Anterior cingulate cortex (tissue), 58 donors: Measurements from ENCODE around the gene CACNA2D1.
A peak's percentile ranks its signal among the peaks of the same experiment; 100 is the strongest.

ENCODE experiments used
- DNase-seq, 58 donors: peaks; one replicate each; lab custom pipeline; 2025; lab: John Stamatoyannopoulos, UW

CACNA2D1 gene

GRCh38 chr7:82348251-82348650 is 95.3 kb downstream of the CACNA2D1 start:
- no peak for DNase-seq

GRCh38 chr7:82347808-82348207 is 95.8 kb downstream of the CACNA2D1 start:
- DNase-seq = no peak

- no peak for DNase-seq
Observed at GRCh38 chr7:82345886-82346285, 97.7 kb downstream of the CACNA2D1 start.

GRCh38 chr7:82343716-82344115 is 99.9 kb downstream of the CACNA2D1 start:
- DNase-seq = no peak

GRCh38 chr7:82339958-82340357 is 103.6 kb downstream of the CACNA2D1 start:
- DNase-seq = no peak

- DNase-seq = no peak
Observed at GRCh38 chr7:82335927-82336326, 107.7 kb downstream of the CACNA2D1 start.

- DNase-seq = no peak
Observed at GRCh38 chr7:82335001-82335400, 108.6 kb downstream of the CACNA2D1 start.

GRCh38 chr7:82331234-82331633 is 112.3 kb downstream of the CACNA2D1 start:
- no peak for DNase-seq

GRCh38 chr7:82330706-82331215 is 112.8 kb downstream of the CACNA2D1 start:
- no peak for DNase-seq

GRCh38 chr7:82327898-82328297 is 115.7 kb downstream of the CACNA2D1 start:
- DNase-seq = no peak

GRCh38 chr7:82325416-82325815 is 118.2 kb downstream of the CACNA2D1 start:
- DNase-seq = no peak

GRCh38 chr7:82323806-82324205 is 119.8 kb downstream of the CACNA2D1 start:
- DNase-seq = no peak

- DNase-seq = peak in 53 of 58 donors; percentile 1 to 96 (median 47)
Observed at GRCh38 chr7:82319674-82320118, 123.9 kb downstream of the CACNA2D1 start.

- no peak for DNase-seq
Observed at GRCh38 chr7:82318786-82319185, 124.8 kb downstream of the CACNA2D1 start.

GRCh38 chr7:82317760-82318159 is 125.8 kb downstream of the CACNA2D1 start:
- DNase-seq = no peak

GRCh38 chr7:82317257-82317721 is 126.3 kb downstream of the CACNA2D1 start:
- no peak for DNase-seq

GRCh38 chr7:82313269-82313668 is 130.3 kb downstream of the CACNA2D1 start:
- no peak for DNase-seq

GRCh38 chr7:82312646-82313045 is 130.9 kb downstream of the CACNA2D1 start:
- DNase-seq = no peak

- DNase-seq = no peak
Observed at GRCh38 chr7:82305347-82306005, 138.1 kb downstream of the CACNA2D1 start.

- no peak for DNase-seq
Observed at GRCh38 chr7:82294865-82295264, 148.7 kb downstream of the CACNA2D1 start.

- no peak for DNase-seq
Observed at GRCh38 chr7:82294382-82294784, 149.2 kb downstream of the CACNA2D1 start.

- DNase-seq = no peak
Observed at GRCh38 chr7:82293467-82293866, 150.1 kb downstream of the CACNA2D1 start.
